H9 (cell line): ENCODE data around the gene MYL6B. TPM values are rescaled to one million over a fixed set of nuclear protein-coding genes. Genes with fewer than 3 reads are reported as not detected.

Experiments
- DNase-seq: peaks from one replicate; pipeline ENCODE4 v3.0.0-alpha.2; 2017
- H2AFZ ChIP-seq: one replicate; pipeline ENCODE4 v1.6.1; 2013; ENCODE audit warnings: mild to moderate bottlenecking, low read length, control low read depth, moderate library complexity
- H2AK5ac ChIP-seq: 2 replicates; pipeline ENCODE4 v1.6.1; 2013; ENCODE audit warnings: low read length, control low read depth, mixed read lengths; ENCODE audit not compliant: insufficient read length
- H2BK120ac ChIP-seq: one replicate; pipeline ENCODE4 v1.6.1; 2013; ENCODE audit warnings: low read depth, mild to moderate bottlenecking, low read length, control low read depth, inconsistent platforms; ENCODE audit not compliant: poor library complexity, severe bottlenecking
- H2BK12ac ChIP-seq: 2 replicates; pipeline ENCODE4 v1.6.1; 2013; ENCODE audit warnings: low read length, control low read depth, mixed read lengths, low read depth; ENCODE audit not compliant: insufficient read length
- H2BK15ac ChIP-seq: 2 replicates; pipeline ENCODE4 v1.6.1; 2013; ENCODE audit warnings: low read depth, low read length, control low read depth
- H2BK20ac ChIP-seq: one replicate; pipeline ENCODE4 v1.6.1; 2013; ENCODE audit warnings: low read depth, mild to moderate bottlenecking, low read length, control low read depth, inconsistent platforms; ENCODE audit not compliant: poor library complexity, severe bottlenecking
- H2BK5ac ChIP-seq: 2 replicates; pipeline ENCODE4 v1.6.1; 2013; ENCODE audit warnings: low read length, control low read depth, mixed read lengths; ENCODE audit not compliant: insufficient read length
- H3K14ac ChIP-seq: 2 replicates; pipeline ENCODE4 v1.6.1; 2013; ENCODE audit warnings: low read length, control low read depth; ENCODE audit not compliant: insufficient read depth
- H3K18ac ChIP-seq: 2 replicates; pipeline ENCODE4 v1.6.1; 2013; ENCODE audit warnings: low read depth, mild to moderate bottlenecking, mixed read lengths, low read length, control low read depth; ENCODE audit not compliant: insufficient read length
- H3K23ac ChIP-seq: 2 replicates; pipeline ENCODE4 v1.6.1; 2013; ENCODE audit warnings: low read length, control low read depth, mixed read lengths, low read depth; ENCODE audit not compliant: insufficient read length
- H3K23me2 ChIP-seq: 2 replicates; pipeline ENCODE4 v1.6.1; 2013; ENCODE audit warnings: low read depth, mild to moderate bottlenecking, mixed read lengths, low read length, control low read depth; ENCODE audit not compliant: insufficient read length, poor library complexity, severe bottlenecking
- H3K27ac ChIP-seq: 2 replicates; pipeline ENCODE4 v1.5.1; 2013; ENCODE audit warnings: low read length, control low read depth, mixed read lengths, low read depth; ENCODE audit not compliant: insufficient read length
- H3K27me3 ChIP-seq: 2 replicates; pipeline ENCODE4 v1.6.1; 2013; ENCODE audit warnings: low read length, control low read depth, inconsistent platforms; ENCODE audit not compliant: insufficient read depth
- H3K4ac ChIP-seq: 2 replicates; pipeline ENCODE4 v1.6.1; 2013; ENCODE audit warnings: low read depth, mild to moderate bottlenecking, control low read depth, inconsistent platforms, low read length, moderate library complexity
- H3K4me1 ChIP-seq: 2 replicates; pipeline ENCODE4 v1.6.1; 2013; ENCODE audit warnings: low read length, control low read depth, inconsistent platforms; ENCODE audit not compliant: insufficient read depth
- H3K4me2 ChIP-seq: 2 replicates; pipeline ENCODE4 v1.6.1; 2013; ENCODE audit warnings: low read length, control low read depth, mixed read lengths; ENCODE audit not compliant: insufficient read length, insufficient read depth
- H3K56ac ChIP-seq: 2 replicates; pipeline ENCODE4 v1.6.1; 2013; ENCODE audit warnings: low read depth, mild to moderate bottlenecking, mixed read lengths, low read length, control low read depth; ENCODE audit not compliant: insufficient read length
- H3K79me1 ChIP-seq: 2 replicates; pipeline ENCODE4 v1.6.1; 2013; ENCODE audit warnings: low read depth, mild to moderate bottlenecking, moderate library complexity, low read length, control low read depth, inconsistent platforms; ENCODE audit not compliant: insufficient read depth, poor library complexity, severe bottlenecking
- H3K79me2 ChIP-seq: 2 replicates; pipeline ENCODE4 v1.6.1; 2013; ENCODE audit warnings: low read length, control low read depth, inconsistent platforms; ENCODE audit not compliant: insufficient read depth
- H3K9ac ChIP-seq: 2 replicates; pipeline ENCODE4 v1.6.1; 2013; ENCODE audit warnings: low read length, control low read depth, mixed read lengths; ENCODE audit not compliant: insufficient read length; ENCODE audit errors: extremely low read depth
- H3K9me3 ChIP-seq: one replicate; pipeline ENCODE4 v1.6.1; 2013; ENCODE audit warnings: low read depth, low read length, inconsistent platforms; ENCODE audit not compliant: control insufficient read depth
- H3T11ph ChIP-seq: one replicate; pipeline ENCODE4 v1.6.1; 2013; ENCODE audit warnings: mild to moderate bottlenecking, low read length, control low read depth, inconsistent platforms
- H4K20me1 ChIP-seq: one replicate; pipeline ENCODE4 v1.6.1; 2013; ENCODE audit not compliant: control insufficient read depth, insufficient read length, insufficient read depth
- H4K5ac ChIP-seq: 2 replicates; pipeline ENCODE4 v1.6.1; 2013; ENCODE audit warnings: low read depth, mild to moderate bottlenecking, mixed read lengths, low read length, control low read depth; ENCODE audit not compliant: insufficient read length
- H4K8ac ChIP-seq: replicated peaks from 2 replicates; pipeline ENCODE4 v1.6.1; 2013; ENCODE audit warnings: low read length, control low read depth, mixed read lengths, low read depth; ENCODE audit not compliant: insufficient read length
- H4K91ac ChIP-seq: 2 replicates; pipeline ENCODE4 v1.6.1; 2013; ENCODE audit warnings: low read depth, mild to moderate bottlenecking, moderate library complexity, mixed read lengths, low read length, control low read depth; ENCODE audit not compliant: insufficient read length
- H3K27ac Mint-ChIP-seq, 3 experiments: 2 replicates in 2 of 3; 3 replicates in 1 of 3; pipeline ENCODE4 v1.8.0; 2020 to 2021; ENCODE audit warnings: mixed read lengths in 3 of 3, mild to moderate bottlenecking in 1 of 3, moderate library complexity in 1 of 3
- H3K27me3 Mint-ChIP-seq: 2 replicates; pipeline ENCODE4 v1.8.0; 2021; ENCODE audit warnings: low read depth, mild to moderate bottlenecking, moderate library complexity, mixed read lengths
- H3K36me3 Mint-ChIP-seq, 3 experiments: 2 replicates in 2 of 3; 3 replicates in 1 of 3; pipeline ENCODE4 v1.8.0; 2020 to 2021; ENCODE audit warnings: low read depth in 3 of 3, mixed read lengths in 3 of 3; ENCODE audit not compliant: insufficient read depth in 1 of 3
- H3K4me1 Mint-ChIP-seq, 2 experiments: 2 replicates each; pipeline ENCODE4 v1.8.0; 2020; ENCODE audit warnings: mixed read lengths in 2 of 2
- H3K4me3 Mint-ChIP-seq, 2 experiments: 2 replicates in 1 of 2; 3 replicates in 1 of 2; pipeline ENCODE4 v1.8.0; 2020 to 2021; ENCODE audit warnings: mild to moderate bottlenecking in 2 of 2, mixed read lengths in 2 of 2, moderate library complexity in 1 of 2
- H3K9me3 Mint-ChIP-seq, 2 experiments: 2 replicates in 1 of 2; 3 replicates in 1 of 2; pipeline ENCODE4 v1.8.0; 2020; ENCODE audit warnings: mild to moderate bottlenecking in 2 of 2, mixed read lengths in 2 of 2, moderate library complexity in 1 of 2
- CTCF ChIP-seq: fragments of 200-600 bp; sonication (generic); conservative IDR thresholded peaks from 3 replicates; pipeline ENCODE4 v1.8.0; 2021; ENCODE audit warnings: antibody characterized with exemption, mild to moderate bottlenecking
- WGBS: extraction: QIAGEN DNeasy Blood & Tissue Kit; methylation state at CpG from one replicate; pipeline ENCODE4 v1.1.7; 2013; ENCODE audit warnings: missing lambda C conversion rate, low lambda C conversion rate, mixed read lengths; ENCODE audit not compliant: insufficient read length; ENCODE audit errors: extremely low coverage; 5-methylcytosine and 5-hydroxymethylcytosine counted together
- total RNA-seq: library from RNA; stranded (reverse); gene quantifications from 2 replicates; pipeline ENCODE4 v1.2.1, GENCODE V29; 2021

Gene MYL6B
- total RNA-seq, 1 experiment from 2014 or later: 165 TPM

DNA sequence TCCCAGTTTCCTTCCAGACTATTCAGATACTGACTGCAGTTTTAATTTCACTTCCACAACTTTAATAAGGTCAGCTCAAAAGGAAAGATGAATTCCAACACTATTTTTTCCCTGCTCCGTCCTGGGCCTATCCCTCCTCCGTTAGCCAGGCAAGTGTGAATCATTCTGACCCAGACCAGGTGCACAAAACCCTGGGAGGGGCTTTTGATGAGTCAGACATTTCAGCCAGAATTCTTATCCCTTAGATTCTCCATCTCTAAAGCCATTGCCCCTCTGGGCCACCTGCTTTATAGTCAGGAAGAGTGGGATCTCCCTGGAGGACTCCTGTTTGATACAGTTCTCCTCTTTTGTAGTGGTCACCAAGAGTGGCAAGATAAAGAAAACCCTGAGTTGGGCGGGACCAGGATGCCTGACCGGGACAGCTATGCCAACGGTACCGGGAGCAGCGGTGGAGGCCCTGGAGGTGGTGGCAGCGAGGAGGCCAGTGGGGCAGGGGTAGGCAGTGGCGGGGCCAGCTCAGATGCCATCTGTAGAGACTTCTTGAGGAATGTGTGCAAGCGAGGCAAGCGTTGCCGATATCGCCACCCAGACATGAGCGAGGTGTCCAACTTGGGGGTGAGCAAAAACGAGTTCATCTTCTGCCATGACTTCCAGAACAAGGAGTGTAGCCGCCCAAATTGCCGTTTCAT is 32.1 kb upstream of the MYL6B start:
- Histone ChIP-seq H3K27ac (no peak overlapping the region), H3K9me3 (no peaks in the 10 kb centered on the region), H3K4ac (no peak overlapping the region), H2BK5ac (no peak overlapping the region), H3K9ac (no peak overlapping the region), H3K27me3 (no peaks in the 10 kb centered on the region), H4K5ac (no peak overlapping the region), H3K4me1 (no peaks in the 10 kb centered on the region; the same call in 1 of the 2 replicates), H3K79me2 (peaks cover 3% of the 10 kb centered on the region; the same call in 1 of the 2 replicates), H3K14ac (no peak overlapping the region), H3K56ac (no peak overlapping the region), H2BK20ac (no peak overlapping the region), H3K23ac (no peak overlapping the region), H3T11ph (no peak overlapping the region), H4K91ac (no peak overlapping the region), H2BK15ac (no peak overlapping the region), H4K8ac (no peak overlapping the region), H2AFZ (no peak overlapping the region), H2AK5ac (no peak overlapping the region), H3K23me2 (peaks cover 8% of the 10 kb centered on the region), H3K4me2 (no peak overlapping the region), H3K79me1 (no peaks in the 10 kb centered on the region), H3K18ac (no peak overlapping the region), H4K20me1 (no peaks in the 10 kb centered on the region), H2BK12ac (no peak overlapping the region), H2BK120ac (no peak overlapping the region)
- WGBS: no CpG with 5 or more reads among the region's 17 CpGs
- peaks cover 2% of the 10 kb centered on the region; the same call in 1 of the 2 replicates for H3K27me3 Mint-ChIP-seq
- TF ChIP-seq CTCF: no peak
- peaks cover 22 to 25% of the 10 kb centered on the region in 2 experiments for H3K4me1 Mint-ChIP-seq
- peak overlapping the region in 1 of 2 experiments; percentile 97; a peak in 3 of 5 replicates for H3K4me3 Mint-ChIP-seq
- no peak for DNase-seq
- peaks cover 27 to 43% (median 37%) of the 10 kb centered on the region in 3 experiments for H3K36me3 Mint-ChIP-seq
- H3K9me3 Mint-ChIP-seq: peaks cover 3 to 7% of the 10 kb centered on the region in 2 experiments; a peak in 2 of 5 replicates
- peak overlapping the region in 2 of 3 experiments; percentile 3 to 23; a peak in 1 of 7 replicates for H3K27ac Mint-ChIP-seq
